ENCODE data around the gene CARNS1. TPM values are rescaled to one million over a fixed set of nuclear protein-coding genes. Genes with fewer than 3 reads are reported as not detected.

Gene CARNS1
- total and polyA plus RNA-seq, 2 experiments from 2014 or later: 1.4 to 2.1 TPM

DNA sequence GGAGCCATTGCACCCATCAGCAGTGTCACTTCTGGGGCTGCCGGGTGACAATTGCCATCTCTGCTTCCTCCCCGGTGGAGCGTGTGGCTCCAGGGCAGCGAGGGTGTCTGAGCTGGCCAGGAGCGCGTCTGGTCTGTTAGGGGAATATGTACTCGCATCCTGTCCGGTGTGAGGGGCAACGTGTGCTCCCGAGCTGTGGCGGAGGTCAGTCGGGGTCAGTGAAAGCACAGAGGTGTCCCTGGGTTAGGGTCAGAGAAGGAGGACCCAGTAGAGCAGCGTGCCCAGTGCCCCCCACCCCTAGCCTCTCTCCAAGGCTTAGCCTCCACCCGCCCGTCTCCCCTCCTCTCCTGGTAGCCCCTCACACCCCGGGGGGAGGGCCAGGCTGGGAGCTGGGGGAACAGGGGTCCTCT lies 43.6 kb upstream of the CARNS1 start:
- TF ChIP-seq, protein P1, sequence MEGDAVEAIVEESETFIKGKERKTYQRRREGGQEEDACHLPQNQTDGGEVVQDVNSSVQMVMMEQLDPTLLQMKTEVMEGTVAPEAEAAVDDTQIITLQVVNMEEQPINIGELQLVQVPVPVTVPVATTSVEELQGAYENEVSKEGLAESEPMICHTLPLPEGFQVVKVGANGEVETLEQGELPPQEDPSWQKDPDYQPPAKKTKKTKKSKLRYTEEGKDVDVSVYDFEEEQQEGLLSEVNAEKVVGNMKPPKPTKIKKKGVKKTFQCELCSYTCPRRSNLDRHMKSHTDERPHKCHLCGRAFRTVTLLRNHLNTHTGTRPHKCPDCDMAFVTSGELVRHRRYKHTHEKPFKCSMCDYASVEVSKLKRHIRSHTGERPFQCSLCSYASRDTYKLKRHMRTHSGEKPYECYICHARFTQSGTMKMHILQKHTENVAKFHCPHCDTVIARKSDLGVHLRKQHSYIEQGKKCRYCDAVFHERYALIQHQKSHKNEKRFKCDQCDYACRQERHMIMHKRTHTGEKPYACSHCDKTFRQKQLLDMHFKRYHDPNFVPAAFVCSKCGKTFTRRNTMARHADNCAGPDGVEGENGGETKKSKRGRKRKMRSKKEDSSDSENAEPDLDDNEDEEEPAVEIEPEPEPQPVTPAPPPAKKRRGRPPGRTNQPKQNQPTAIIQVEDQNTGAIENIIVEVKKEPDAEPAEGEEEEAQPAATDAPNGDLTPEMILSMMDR (IDR thresholded peaks at IDR 0.05; ENCODE audit: low read depth, low read length): no peak
- peak in 1 of 2 donors; percentile 21 for DNase-seq (ENCODE audit: low read depth in 1 of 2, low spot score in 1 of 2)
- Histone ChIP-seq H3K27ac (no peak overlapping the region), H3K27me3 (peaks cover 32% of the 10 kb centered on the region), H3K4me3 (peak overlapping the region; percentile 39), H3K4me1 (ENCODE audit: low read depth) (peaks cover 7% of the 10 kb centered on the region), H3K36me3 (no peaks in the 10 kb centered on the region), H3K9me3 (ENCODE audit: low read depth) (no peaks in the 10 kb centered on the region)

DNA sequence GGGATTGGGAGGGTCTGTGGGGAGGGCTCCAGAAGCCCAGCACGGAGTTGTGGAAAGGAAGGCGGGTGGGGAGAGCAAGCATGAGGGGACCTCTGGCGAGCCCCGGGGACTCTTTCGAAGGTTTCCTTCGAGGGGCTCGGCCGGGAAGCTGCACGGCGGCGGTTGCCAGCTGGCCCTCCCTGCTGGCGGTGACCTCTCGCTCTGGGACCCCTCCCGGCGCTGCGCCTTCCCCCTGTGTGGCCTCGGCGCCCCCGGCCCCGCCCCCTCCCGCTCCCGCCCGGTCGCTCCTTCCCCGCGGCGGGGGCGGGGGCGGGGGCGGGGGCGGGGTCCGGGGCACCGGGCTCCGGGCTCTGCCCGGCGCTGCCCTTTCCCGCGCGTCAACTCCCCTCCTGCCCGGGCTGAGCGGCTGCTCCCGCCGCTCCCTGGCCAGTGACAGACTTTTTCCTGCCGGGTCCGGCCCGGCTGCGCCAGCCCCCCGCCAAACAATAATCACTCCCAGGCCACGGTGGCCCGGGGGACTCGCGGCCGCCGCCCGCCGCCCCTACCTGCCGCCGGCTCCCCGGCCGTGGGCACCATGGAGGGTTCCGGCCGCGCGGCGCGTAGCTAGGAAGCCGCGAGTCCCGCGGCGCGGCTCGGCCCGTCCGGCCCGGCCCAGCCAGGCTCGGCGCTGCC lies 43.0 kb upstream of the CARNS1 start:
- H3K27ac ChIP-seq: no peak overlapping the region
- H3K4me3 ChIP-seq: peak overlapping the region; percentile 39
- no peaks in the 10 kb centered on the region for H3K9me3 ChIP-seq (ENCODE audit: low read depth)
- TF ChIP-seq, protein P1 (IDR thresholded peaks at IDR 0.05; ENCODE audit: low read depth, low read length): no peak
- DNase-seq (ENCODE audit: low read depth in 1 of 2, low spot score in 1 of 2): peak in 1 of 2 donors; percentile 50
- H3K27me3 ChIP-seq: peaks cover 37% of the 10 kb centered on the region
- H3K36me3 ChIP-seq: no peaks in the 10 kb centered on the region
- peaks cover 7% of the 10 kb centered on the region for H3K4me1 ChIP-seq (ENCODE audit: low read depth)

DNA sequence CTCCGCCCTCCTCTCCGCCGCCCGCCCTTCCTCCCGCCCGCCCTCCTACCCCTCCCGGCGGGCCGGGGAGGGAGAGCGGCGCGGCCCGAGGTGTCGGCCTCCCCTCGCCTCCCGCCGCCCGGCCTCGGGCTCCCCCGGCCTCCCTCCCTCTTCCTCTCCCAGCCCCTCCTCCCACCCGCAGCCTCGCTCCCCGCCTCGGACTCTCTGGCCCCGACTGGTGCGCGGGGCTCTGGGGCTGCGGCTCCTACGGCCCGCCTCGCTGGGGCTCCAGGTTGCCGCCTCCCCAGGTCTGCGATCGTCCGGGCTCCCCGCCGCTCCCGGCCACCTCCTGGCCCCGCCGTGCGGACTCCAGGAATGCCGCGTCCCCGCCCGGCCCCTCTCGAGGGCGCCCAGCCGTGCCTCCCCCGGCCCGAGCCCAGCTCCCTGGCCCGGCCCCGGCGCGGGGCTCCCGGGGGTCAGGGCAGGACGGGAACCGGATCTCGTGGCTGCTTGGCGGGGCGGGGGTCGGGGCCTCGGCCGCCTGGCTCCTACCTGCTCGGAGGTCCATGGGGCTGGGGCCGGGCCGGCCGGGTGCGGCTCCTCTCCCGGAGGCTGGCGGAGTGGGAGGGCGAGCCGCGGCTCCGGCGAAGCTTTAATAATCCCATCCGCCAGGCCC lies 42.4 kb upstream of the CARNS1 start, which contains the start of gene CLCF1:
Gene CLCF1, minus strand, starts transcription at position 606 of the 655 bp plus-strand sequence. Its CDS starts 59 bp downstream, at position 547.
- Histone ChIP-seq H3K4me3 (peak within 1 kb of the TSS; percentile 39), H3K4me1 (ENCODE audit: low read depth) (peaks cover 7% of the 10 kb centered on the region), H3K27ac (no peak within 1 kb of the TSS), H3K9me3 (ENCODE audit: low read depth) (no peaks in the 10 kb centered on the region), H3K27me3 (peaks cover 41% of the 10 kb centered on the region), H3K36me3 (no peaks in the 10 kb centered on the region)
- peak; percentile 67 to 88 for DNase-seq (ENCODE audit: low read depth in 1 of 2, low spot score in 1 of 2)
- TF ChIP-seq, protein P1 (IDR thresholded peaks at IDR 0.05; ENCODE audit: low read depth, low read length): no peak

DNA sequence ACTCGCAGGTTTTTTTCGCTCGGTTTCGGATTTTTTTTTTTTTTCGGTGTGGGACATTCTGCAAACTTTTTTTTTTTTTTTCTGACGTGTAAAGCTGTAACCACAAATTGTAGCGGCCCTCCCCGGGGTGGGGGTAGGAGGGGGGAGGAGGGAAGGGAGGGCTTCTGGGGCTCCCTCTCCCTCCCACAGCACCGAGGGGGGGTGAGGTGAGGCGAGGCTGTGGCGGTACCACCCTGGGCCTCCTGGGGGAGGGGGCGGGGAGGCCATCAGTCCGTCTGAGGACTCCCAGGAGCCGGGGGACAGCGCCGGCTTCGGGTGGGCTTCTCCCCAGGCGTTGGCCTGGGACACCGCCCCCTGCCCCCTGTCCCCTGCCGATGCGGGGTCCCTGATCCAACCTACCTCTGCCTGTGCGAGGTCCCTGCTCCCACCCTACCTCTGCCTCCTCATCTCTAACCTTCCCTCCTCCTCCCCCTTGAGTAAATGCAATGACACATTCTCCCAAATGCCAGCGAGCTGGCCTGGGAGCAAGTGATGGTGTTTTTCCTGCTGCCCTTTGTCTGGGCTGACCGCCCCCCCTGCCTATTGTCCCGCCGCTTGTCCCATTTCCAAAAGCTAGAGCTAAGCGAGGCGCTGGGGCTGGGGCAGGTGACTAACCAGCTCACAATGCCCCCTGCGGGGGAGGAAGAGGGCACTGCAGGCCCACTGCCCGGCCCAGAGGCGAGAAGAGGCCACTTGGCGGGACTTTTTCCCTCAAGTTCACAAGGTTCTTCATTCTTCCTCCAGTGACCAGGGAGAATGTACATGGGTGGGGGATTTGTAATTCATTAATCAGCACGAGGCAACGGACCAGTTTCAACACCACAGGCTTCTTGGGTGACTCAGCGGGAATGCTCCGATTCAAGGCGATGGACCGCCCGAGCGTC lies 41.6 kb upstream of the CARNS1 start:
- H3K4me1 ChIP-seq (ENCODE audit: low read depth): peaks cover 7% of the 10 kb centered on the region
- H3K4me3 ChIP-seq: peak overlapping the region; percentile 39
- TF ChIP-seq, protein P1 (IDR thresholded peaks at IDR 0.05; ENCODE audit: low read depth, low read length): peak; percentile 37
- H3K9me3 ChIP-seq (ENCODE audit: low read depth): no peaks in the 10 kb centered on the region
- no peaks in the 10 kb centered on the region for H3K36me3 ChIP-seq
- peaks cover 41% of the 10 kb centered on the region for H3K27me3 ChIP-seq
- peak; percentile 75 to 96 for DNase-seq (ENCODE audit: low read depth in 1 of 2, low spot score in 1 of 2)
- no peak overlapping the region for H3K27ac ChIP-seq

DNA sequence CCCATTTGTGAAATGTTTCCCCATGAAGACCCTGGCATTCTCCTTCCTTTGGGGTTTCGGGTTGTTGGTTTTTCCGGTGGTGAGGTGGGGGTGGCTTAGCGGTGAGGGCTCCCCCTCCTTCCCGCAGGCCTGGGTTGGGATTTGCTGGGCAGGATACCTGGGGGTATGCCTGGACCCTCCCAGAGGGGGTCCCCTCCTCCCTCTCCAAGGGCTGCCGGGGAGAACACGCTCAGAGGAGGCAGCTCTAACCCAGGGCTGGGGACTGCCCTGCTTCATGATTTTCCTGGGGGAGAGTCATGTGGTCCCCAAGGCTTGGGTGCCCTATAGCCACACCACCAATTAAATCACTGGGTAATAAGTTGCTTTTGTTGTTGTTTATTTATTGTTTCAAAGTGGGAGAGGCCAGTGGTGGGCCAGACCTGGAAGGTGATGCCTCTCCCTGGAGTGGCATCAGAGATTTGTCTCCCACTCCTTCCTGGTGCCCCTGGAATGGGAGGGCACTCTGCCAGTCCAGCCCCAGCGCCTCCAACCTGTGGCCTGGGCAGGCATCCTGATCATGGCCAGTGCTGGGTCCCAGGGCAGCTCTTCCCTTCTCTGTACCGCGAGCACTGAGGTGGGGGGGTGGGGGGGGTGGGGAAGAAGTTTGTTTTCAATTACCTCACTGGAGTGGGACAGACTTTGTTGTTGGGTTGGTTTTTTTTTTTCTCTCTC lies 40.8 kb upstream of the CARNS1 start:
- Histone ChIP-seq H3K4me1 (ENCODE audit: low read depth) (peaks cover 7% of the 10 kb centered on the region), H3K36me3 (no peaks in the 10 kb centered on the region), H3K9me3 (ENCODE audit: low read depth) (no peaks in the 10 kb centered on the region), H3K27ac (no peak overlapping the region), H3K27me3 (peaks cover 41% of the 10 kb centered on the region), H3K4me3 (no peak overlapping the region)
- TF ChIP-seq, protein P1 (IDR thresholded peaks at IDR 0.05; ENCODE audit: low read depth, low read length): no peak
- DNase-seq (ENCODE audit: low read depth in 1 of 2, low spot score in 1 of 2): no peak
